ENCODE data around the gene PRRT1. TPM values are rescaled to one million over a fixed set of nuclear protein-coding genes. Genes with fewer than 3 reads are reported as not detected.

Gene PRRT1
- polyA plus RNA-seq, 1 donor: 1.3 TPM

GRCh38 chr6:32175711-32176475 lies 24.2 kb upstream of the PRRT1 start, which contains the start of gene AGPAT1:
Gene AGPAT1, minus strand, starts transcription at chr6:32176084. Its CDS starts 4,588 bp downstream, at chr6:32171496.
- peak; percentile 94 for DNase-seq (ENCODE audit: low read depth)

- no peak for DNase-seq (ENCODE audit: low read depth)
Measured at GRCh38 chr6:32175322-32175710, 23.6 kb upstream of the PRRT1 start.

- no peak for DNase-seq (ENCODE audit: low read depth)
Measured at GRCh38 chr6:32174416-32174815, 22.7 kb upstream of the PRRT1 start.

- no peak for DNase-seq (ENCODE audit: low read depth)
Measured at GRCh38 chr6:32173051-32173727, 21.4 kb upstream of the PRRT1 start.

- DNase-seq (ENCODE audit: low read depth): no peak
Measured at GRCh38 chr6:32171234-32171633, 19.5 kb upstream of the PRRT1 start.

GRCh38 chr6:32170294-32170693 lies 18.6 kb upstream of the PRRT1 start:
- DNase-seq (ENCODE audit: low read depth): no peak

- no peak for DNase-seq (ENCODE audit: low read depth)
Measured at GRCh38 chr6:32168807-32169591, 17.3 kb upstream of the PRRT1 start.

GRCh38 chr6:32168350-32168749 lies 16.6 kb upstream of the PRRT1 start:
- DNase-seq (ENCODE audit: low read depth): no peak

GRCh38 chr6:32167761-32168262 lies 16.1 kb upstream of the PRRT1 start:
- no peak for DNase-seq (ENCODE audit: low read depth)

- DNase-seq (ENCODE audit: low read depth): no peak
Measured at GRCh38 chr6:32167154-32167760, 15.5 kb upstream of the PRRT1 start.

- no peak for DNase-seq (ENCODE audit: low read depth)
Measured at GRCh38 chr6:32166411-32167061, 14.8 kb upstream of the PRRT1 start.

GRCh38 chr6:32164295-32164694 lies 12.6 kb upstream of the PRRT1 start, which contains the start of gene EGFL8:
Gene EGFL8, plus strand, starts transcription at chr6:32164595. Its CDS starts 1,571 bp downstream, at chr6:32166166.
- DNase-seq (ENCODE audit: low read depth): no peak

GRCh38 chr6:32163559-32164258 lies 12.0 kb upstream of the PRRT1 start:
- no peak for DNase-seq (ENCODE audit: low read depth)

GRCh38 chr6:32158052-32158451 lies 6.3 kb upstream of the PRRT1 start:
- DNase-seq (ENCODE audit: low read depth): no peak

- no peak for DNase-seq (ENCODE audit: low read depth)
Measured at GRCh38 chr6:32156891-32157290, 5.2 kb upstream of the PRRT1 start.

- DNase-seq (ENCODE audit: low read depth): no peak
Measured at GRCh38 chr6:32154514-32155161, 2.9 kb upstream of the PRRT1 start.

GRCh38 chr6:32153564-32154513 lies 2.1 kb upstream of the PRRT1 start, which contains the start of gene PPT2:
Gene PPT2, plus strand, starts transcription at chr6:32154141. Its CDS starts 454 bp downstream, at chr6:32154595.
- DNase-seq (ENCODE audit: low read depth): peak; percentile 89

GRCh38 chr6:32152769-32153563 lies 1.2 kb upstream of the PRRT1 start:
- no peak for DNase-seq (ENCODE audit: low read depth)
